ENCODE data around the gene PLPP3.

PLPP3 gene

DNA sequence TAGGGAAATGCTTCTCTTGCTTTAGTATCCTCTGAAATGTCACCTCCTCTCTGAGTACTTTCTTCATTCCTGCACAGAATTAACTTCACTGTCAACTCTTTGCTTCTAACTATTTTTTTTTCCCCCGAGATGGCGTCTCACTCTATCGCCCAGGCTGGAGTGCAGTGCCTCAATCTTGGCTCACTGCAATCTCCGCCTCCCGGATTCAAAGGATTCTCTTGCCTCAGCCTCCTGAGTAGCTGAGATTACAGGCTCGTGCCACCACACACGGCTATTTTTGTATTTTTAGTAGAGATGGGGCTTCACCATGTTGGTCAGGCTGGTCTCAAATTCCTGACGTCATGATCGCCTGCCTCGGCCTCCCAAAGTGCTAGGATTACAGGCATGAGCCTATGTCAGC is 1.4 kb upstream of the PLPP3 start:
- TF ChIP-seq, protein P1, sequence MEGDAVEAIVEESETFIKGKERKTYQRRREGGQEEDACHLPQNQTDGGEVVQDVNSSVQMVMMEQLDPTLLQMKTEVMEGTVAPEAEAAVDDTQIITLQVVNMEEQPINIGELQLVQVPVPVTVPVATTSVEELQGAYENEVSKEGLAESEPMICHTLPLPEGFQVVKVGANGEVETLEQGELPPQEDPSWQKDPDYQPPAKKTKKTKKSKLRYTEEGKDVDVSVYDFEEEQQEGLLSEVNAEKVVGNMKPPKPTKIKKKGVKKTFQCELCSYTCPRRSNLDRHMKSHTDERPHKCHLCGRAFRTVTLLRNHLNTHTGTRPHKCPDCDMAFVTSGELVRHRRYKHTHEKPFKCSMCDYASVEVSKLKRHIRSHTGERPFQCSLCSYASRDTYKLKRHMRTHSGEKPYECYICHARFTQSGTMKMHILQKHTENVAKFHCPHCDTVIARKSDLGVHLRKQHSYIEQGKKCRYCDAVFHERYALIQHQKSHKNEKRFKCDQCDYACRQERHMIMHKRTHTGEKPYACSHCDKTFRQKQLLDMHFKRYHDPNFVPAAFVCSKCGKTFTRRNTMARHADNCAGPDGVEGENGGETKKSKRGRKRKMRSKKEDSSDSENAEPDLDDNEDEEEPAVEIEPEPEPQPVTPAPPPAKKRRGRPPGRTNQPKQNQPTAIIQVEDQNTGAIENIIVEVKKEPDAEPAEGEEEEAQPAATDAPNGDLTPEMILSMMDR (IDR thresholded peaks at IDR 0.05; ENCODE audit: low read length, missing control alignments), result no peak
- H3K4me3 ChIP-seq (replicated peaks; ENCODE audit: low read depth, low read length), result no peak overlapping the region
- DNase-seq (ENCODE audit: low read depth), result no peak

DNA sequence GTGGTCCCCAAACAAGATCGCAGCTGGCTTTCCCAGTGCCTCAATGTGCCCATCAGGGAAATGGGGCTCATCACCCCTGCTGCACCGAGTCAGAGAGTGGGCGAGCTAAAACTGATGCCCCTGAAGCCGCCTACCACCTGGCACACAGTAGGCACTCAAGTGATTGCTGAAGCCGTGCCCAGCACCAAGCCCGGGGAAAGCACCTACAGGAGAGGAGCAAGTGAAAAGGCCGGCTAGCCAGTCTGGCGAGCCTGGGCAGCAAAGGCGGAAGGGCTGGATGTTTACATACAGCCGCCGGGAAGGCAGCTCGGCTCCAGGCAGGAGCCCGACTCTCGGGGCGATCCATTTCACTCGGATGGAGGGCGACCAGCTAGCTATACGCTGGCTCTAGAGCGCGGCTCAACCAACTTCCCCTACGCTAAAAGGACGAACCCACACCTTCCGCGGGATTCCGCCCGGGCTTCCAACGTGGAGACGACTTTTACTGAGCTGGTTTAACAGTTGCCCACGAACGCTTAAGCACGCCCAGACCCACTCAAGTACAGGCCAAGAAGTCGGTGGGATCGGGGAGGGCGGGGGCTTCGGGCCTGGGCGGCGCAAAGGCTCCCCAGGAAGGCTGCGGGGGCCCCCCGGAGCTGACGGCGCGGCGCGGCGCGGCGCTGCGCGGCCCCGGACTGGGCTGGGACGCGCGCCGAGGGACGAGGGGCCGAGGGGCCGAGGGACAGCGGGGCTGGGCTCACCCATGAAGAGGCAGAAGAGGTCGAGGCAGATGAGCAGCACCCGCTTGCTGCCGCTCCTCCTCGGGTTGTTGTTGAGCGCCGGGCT is 1.0 kb downstream of the PLPP3 start:
- TF ChIP-seq, protein P1 (IDR thresholded peaks at IDR 0.05; ENCODE audit: low read length, missing control alignments), result no peak
- peak; percentile 64 for DNase-seq (ENCODE audit: low read depth)

DNA sequence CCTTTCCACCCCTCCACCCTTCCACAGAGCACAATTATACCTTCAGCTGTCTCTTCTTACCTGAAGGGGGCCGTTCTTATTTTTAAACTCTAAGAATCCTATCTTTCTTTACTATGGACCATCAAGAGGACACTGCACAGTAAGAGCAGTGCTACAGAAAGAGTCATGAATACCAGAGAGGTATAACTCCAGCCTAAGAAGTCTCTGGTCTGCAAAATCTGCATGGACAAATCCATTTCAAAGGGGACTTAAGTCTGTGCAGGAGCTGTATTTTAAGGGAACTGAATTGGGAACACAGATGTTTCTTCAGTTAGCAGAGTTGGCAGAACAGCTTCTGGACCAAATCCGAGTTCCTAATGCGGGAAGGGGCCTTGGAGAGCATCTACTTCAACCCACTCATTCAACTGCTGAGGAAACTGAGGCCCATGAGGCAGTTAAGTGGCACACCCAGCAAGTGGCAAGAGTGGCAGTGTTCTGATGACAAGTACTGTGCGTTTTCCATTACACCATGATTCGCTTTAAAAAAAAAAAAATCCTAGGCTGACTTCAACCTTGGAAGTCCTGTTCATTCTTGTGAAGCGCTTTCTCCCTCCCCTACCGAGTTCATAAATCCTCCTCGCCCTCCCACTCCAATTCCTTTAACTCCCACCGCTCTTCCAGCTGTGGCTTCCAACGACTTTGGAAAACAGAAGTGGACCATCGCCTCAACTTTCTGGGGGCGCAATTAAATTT is 1.8 kb downstream of the PLPP3 start:
- peak; percentile 50 for DNase-seq (ENCODE audit: low read depth)
- peak overlapping the region; percentile 90 for H3K4me3 ChIP-seq (replicated peaks; ENCODE audit: low read depth, low read length)

More for the DNA sequence above, 1.0 kb downstream of the PLPP3 start:
- H3K4me3 ChIP-seq (replicated peaks; ENCODE audit: low read depth, low read length), result peak overlapping the region; percentile 90

DNA sequence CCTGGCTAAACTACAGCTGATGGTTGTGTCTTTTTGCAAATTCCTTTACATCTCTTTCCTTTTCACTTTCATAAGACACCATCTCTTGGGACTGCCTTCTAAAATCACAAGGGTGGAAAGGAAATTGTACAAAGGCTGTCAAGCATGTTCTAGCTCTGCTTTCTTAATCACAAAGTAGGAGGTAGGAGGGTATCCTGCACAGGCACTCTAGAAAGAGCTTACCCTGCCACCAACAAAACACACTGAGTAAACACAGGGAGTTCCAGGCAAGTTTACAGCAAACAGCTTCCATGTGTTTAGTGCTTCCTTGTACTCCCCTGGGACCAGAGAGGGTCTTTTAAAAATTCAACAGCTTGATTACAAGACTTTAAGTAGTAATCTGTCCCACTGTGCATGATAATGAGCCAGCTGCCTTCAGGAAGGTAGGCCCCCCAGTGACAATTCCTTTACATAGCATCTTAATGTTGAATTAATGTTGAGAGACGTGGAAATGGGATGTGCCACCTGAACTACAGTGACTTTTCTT is 2.4 kb downstream of the PLPP3 start:
- TF ChIP-seq, protein P1 (IDR thresholded peaks at IDR 0.05; ENCODE audit: low read length, missing control alignments), result peak; percentile 48
- peak overlapping the region; percentile 90 for H3K4me3 ChIP-seq (replicated peaks; ENCODE audit: low read depth, low read length)
- peak; percentile 64 for DNase-seq (ENCODE audit: low read depth)

More for the DNA sequence above, 1.8 kb downstream of the PLPP3 start:
- TF ChIP-seq, protein P1 (IDR thresholded peaks at IDR 0.05; ENCODE audit: low read length, missing control alignments), result no peak

DNA sequence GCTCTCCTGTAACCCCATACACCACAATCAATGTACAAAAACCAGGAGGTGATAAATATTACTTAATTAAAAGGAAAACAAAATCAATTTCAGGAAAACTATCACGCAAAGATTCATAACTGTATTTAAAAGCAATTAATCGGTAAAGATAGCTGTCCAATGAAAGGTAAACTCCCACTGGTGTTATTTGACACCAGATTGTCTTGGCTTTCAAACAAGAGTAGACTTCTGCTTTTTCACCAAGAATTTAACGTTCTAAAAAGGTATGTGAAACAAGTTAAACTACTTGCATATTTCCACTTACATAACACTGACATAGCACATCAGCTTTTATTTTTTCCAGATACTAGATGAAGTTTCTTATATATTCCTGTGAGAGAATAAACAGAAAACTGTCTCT is 3.5 kb downstream of the PLPP3 start:
- DNase-seq (ENCODE audit: low read depth), result no peak
- TF ChIP-seq, protein P1 (IDR thresholded peaks at IDR 0.05; ENCODE audit: low read length, missing control alignments), result no peak
- peak overlapping the region; percentile 90 for H3K4me3 ChIP-seq (replicated peaks; ENCODE audit: low read depth, low read length)

DNA sequence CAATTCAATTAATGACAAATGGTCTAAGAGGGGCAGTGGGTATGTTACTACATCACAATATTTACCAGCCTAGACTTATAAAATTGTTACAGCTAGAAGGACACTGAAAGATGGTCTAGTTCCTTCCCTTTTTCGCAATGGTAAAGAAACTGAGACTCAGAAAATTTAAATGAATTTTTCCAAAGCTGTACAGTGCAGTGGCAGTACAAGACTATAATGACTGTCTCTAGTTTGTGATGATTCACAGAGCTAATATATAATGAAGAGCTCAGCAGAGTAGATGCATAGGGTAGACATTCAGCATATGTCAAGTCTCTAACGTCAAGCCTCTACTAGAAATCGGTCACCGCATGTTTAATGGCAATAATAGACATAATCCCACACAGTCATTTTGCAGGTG is 4.6 kb downstream of the PLPP3 start:
- H3K4me3 ChIP-seq (replicated peaks; ENCODE audit: low read depth, low read length), result peak overlapping the region; percentile 90
- no peak for DNase-seq (ENCODE audit: low read depth)
- TF ChIP-seq, protein P1 (IDR thresholded peaks at IDR 0.05; ENCODE audit: low read length, missing control alignments), result no peak

Data from fibroblast of pulmonary artery (primary cell).